C4-2B (cell line): Measurements from ENCODE around the gene PTPN12.

ENCODE experiments used
- CTCF ChIP-seq: fragments of 450-650 bp; conservative IDR thresholded peaks from 2 replicates; pipeline ENCODE4 v1.5.1; 2017; ENCODE audit warnings: mild to moderate bottlenecking
- ZFX ChIP-seq: fragments of 450-650 bp; IDR thresholded peaks from 2 replicates; pipeline ENCODE4 v1.6.1; 2017

GRCh38 chr7:77506899-77507298, 30.2 kb upstream of the PTPN12 start:
- no peak for TF ChIP-seq CTCF
- TF ChIP-seq ZFX, result no peak
